ENCODE data around the gene TMEM158. TPM values are rescaled to one million over a fixed set of nuclear protein-coding genes. Genes with fewer than 3 reads are reported as not detected.

TMEM158 gene
- total RNA-seq, 1 experiment from 2014 or later, result 25.8 TPM

DNA sequence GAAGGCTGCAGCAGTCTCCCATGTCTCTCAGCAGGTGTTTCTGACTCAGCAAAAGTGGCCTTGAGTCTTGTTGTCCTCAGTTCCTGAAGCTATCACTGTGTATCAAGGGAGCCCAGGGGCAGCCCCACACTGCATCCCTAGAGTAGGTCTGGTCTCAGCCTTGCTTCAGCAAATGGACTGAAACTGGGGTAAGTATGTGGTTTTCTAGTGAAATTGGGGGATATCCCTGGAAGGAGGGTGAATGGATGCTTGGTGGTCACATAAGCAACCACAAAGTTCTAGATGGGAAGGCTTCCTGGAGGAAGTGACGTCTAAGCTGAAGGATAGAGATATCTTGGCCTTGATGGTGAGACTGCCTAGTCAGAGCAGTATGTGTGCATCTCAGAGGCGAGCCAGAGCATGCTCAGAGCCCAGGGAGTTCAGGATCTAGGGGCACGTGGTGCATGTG is 38.4 kb downstream of the TMEM158 start:
- H3K79me2 ChIP-seq (ENCODE audit: insufficient read depth, low read length), result no peaks in the 10 kb centered on the region
- ATAC-seq (no peak), DNase-seq (ENCODE audit: low read depth, low spot score) (no peak)
- H3K9me2 ChIP-seq (ENCODE audit: insufficient read depth), result no peaks in the 10 kb centered on the region
- H3K4me1 ChIP-seq (ENCODE audit: control insufficient read depth in 1 of 2, insufficient read depth in 2 of 2, low read length in 2 of 2), result peaks cover 8 to 13% of the 10 kb centered on the region in 2 experiments; a peak in 3 of 4 replicates
- H3K4me2 ChIP-seq (ENCODE audit: low read length), result no peak overlapping the region
- H3K36me3 ChIP-seq (ENCODE audit: control insufficient read depth in 1 of 2, insufficient read depth in 2 of 2, low read length in 2 of 2), result no peaks in the 10 kb centered on the region
- no peaks in the 10 kb centered on the region for H3K27me3 ChIP-seq (ENCODE audit: insufficient read depth, low read length)
- H3K4me3 ChIP-seq (replicated peaks in 1 of 2; ENCODE audit: low read depth in 1 of 2, low read length in 2 of 2), result no peak overlapping the region
- no peaks in the 10 kb centered on the region for H3K9me3 ChIP-seq (ENCODE audit: control insufficient read depth in 1 of 2, insufficient read depth in 1 of 2, low read depth in 1 of 2, low read length in 2 of 2)
- ChIA-PET POLR2A (no interaction called here), CTCF (no interaction called here), RAD21 (ENCODE audit: low non-redundant PET in 1 of 2, low total read pairs in 2 of 2, uncharacterized antibody in 2 of 2, unreplicated experiment in 2 of 2) (no interaction called here)
- H3K9ac ChIP-seq (ENCODE audit: low read length), result no peak overlapping the region
- H3K27ac ChIP-seq (ENCODE audit: low read depth, low read length), result no peak overlapping the region
- TF ChIP-seq EZH2phosphoT487 (IDR thresholded peaks at IDR 0.05; ENCODE audit: borderline replicate concordance), result no peak
- no peak for TF ChIP-seq FOSL1 (IDR thresholded peaks at IDR 0.05; ENCODE audit: low read depth)
- TF ChIP-seq EGR1 (IDR thresholded peaks at IDR 0.05; ENCODE audit: low read depth), result no peak
- intact Hi-C loops (cut with micrococcal nuclease), result no loop called here
- no peak overlapping the region for H2AFZ ChIP-seq (ENCODE audit: low read depth, low read length, poor library complexity, severe bottlenecking)
- H4K20me1 ChIP-seq (ENCODE audit: insufficient read depth), result no peaks in the 10 kb centered on the region
- no TSS peak for BruUV-seq (replicated peaks)

DNA sequence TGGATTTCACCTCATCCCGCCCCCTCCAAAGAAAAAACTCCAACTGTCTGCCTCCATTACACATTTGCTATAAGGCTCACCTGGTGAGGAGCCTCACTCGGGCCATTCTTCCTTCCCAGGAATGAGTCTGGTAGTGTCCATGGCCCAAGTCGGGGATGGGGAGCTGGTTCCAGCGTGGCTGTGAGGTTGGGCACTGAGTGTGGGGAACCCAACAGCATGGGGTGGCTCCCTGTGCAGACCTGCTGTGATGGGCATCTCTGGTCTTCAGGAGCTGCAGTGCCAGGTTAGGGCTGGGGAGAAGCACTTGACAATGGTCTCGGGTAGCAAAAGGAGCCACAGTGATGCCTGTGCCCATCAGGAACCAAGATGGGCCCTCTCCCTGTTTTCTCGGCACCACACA is 39.2 kb downstream of the TMEM158 start:
- ChIA-PET POLR2A (no interaction called here), RAD21 (ENCODE audit: low non-redundant PET in 1 of 2, low total read pairs in 2 of 2, uncharacterized antibody in 2 of 2, unreplicated experiment in 2 of 2) (no interaction called here), CTCF (no interaction called here)
- TF ChIP-seq SRF (IDR thresholded peaks at IDR 0.05; ENCODE audit: low read depth), result no peak
- TF ChIP-seq POLR2A (IDR thresholded peaks at IDR 0.05; ENCODE audit: borderline replicate concordance, extremely low read depth, insufficient read depth, insufficient read length), result no peak
- TF ChIP-seq ELF1 (IDR thresholded peaks at IDR 0.05; ENCODE audit: borderline replicate concordance, low read depth), result no peak
- no peak for TF ChIP-seq POLR2AphosphoS5 (IDR thresholded peaks at IDR 0.05; ENCODE audit: low read depth, low read length)
- no peak for TF ChIP-seq ZNF274 (IDR thresholded peaks at IDR 0.05; ENCODE audit: low read depth, low read length)
- TF ChIP-seq RAD21 (IDR thresholded peaks at IDR 0.05; ENCODE audit: low read depth), result no peak
- TF ChIP-seq, protein P1, sequence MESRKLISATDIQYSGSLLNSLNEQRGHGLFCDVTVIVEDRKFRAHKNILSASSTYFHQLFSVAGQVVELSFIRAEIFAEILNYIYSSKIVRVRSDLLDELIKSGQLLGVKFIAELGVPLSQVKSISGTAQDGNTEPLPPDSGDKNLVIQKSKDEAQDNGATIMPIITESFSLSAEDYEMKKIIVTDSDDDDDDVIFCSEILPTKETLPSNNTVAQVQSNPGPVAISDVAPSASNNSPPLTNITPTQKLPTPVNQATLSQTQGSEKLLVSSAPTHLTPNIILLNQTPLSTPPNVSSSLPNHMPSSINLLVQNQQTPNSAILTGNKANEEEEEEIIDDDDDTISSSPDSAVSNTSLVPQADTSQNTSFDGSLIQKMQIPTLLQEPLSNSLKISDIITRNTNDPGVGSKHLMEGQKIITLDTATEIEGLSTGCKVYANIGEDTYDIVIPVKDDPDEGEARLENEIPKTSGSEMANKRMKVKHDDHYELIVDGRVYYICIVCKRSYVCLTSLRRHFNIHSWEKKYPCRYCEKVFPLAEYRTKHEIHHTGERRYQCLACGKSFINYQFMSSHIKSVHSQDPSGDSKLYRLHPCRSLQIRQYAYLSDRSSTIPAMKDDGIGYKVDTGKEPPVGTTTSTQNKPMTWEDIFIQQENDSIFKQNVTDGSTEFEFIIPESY (IDR thresholded peaks at IDR 0.05; ENCODE audit: extremely low read depth, insufficient replicate concordance, low read length), result no peak
- no peak for TF ChIP-seq EZH2 (IDR thresholded peaks at IDR 0.05)
- TF ChIP-seq EZH2phosphoT487 (IDR thresholded peaks at IDR 0.05; ENCODE audit: borderline replicate concordance), result no peak
- TF ChIP-seq FOSL1 (IDR thresholded peaks at IDR 0.05; ENCODE audit: low read depth), result no peak
- no peak for TF ChIP-seq EGR1 (IDR thresholded peaks at IDR 0.05; ENCODE audit: low read depth)
- TF ChIP-seq, protein P2, sequence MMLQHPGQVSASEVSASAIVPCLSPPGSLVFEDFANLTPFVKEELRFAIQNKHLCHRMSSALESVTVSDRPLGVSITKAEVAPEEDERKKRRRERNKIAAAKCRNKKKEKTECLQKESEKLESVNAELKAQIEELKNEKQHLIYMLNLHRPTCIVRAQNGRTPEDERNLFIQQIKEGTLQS (IDR thresholded peaks at IDR 0.05), result no peak
- no peak for TF ChIP-seq SIN3A (IDR thresholded peaks at IDR 0.05; ENCODE audit: low read depth)
- TF ChIP-seq SP1 (IDR thresholded peaks at IDR 0.05; ENCODE audit: low read depth), result no peak
- no peak for TF ChIP-seq YY1 (IDR thresholded peaks at IDR 0.05; ENCODE audit: extremely low read depth, insufficient replicate concordance, low read depth, low read length)
- no peaks in the 10 kb centered on the region for H3K79me2 ChIP-seq (ENCODE audit: insufficient read depth, low read length)
- DNase-seq (ENCODE audit: low read depth, low spot score) (no peak), ATAC-seq (no peak)
- BruUV-seq (replicated peaks), result no TSS peak
- no peaks in the 10 kb centered on the region for H4K20me1 ChIP-seq (ENCODE audit: insufficient read depth)
- peaks cover 9 to 19% of the 10 kb centered on the region in 2 experiments; a peak in 3 of 4 replicates for H3K4me1 ChIP-seq (ENCODE audit: control insufficient read depth in 1 of 2, insufficient read depth in 2 of 2, low read length in 2 of 2)
- H3K4me2 ChIP-seq (ENCODE audit: low read length), result no peak overlapping the region
- H3K36me3 ChIP-seq (ENCODE audit: control insufficient read depth in 1 of 2, insufficient read depth in 2 of 2, low read length in 2 of 2), result no peaks in the 10 kb centered on the region
- no peak overlapping the region for H2AFZ ChIP-seq (ENCODE audit: low read depth, low read length, poor library complexity, severe bottlenecking)
- no peaks in the 10 kb centered on the region for H3K9me2 ChIP-seq (ENCODE audit: insufficient read depth)
- H3K9me3 ChIP-seq (ENCODE audit: control insufficient read depth in 1 of 2, insufficient read depth in 1 of 2, low read depth in 1 of 2, low read length in 2 of 2), result no peaks in the 10 kb centered on the region
- H3K4me3 ChIP-seq (replicated peaks in 1 of 2; ENCODE audit: low read depth in 1 of 2, low read length in 2 of 2), result no peak overlapping the region
- H3K9ac ChIP-seq (ENCODE audit: low read length), result no peak overlapping the region
- H3K27me3 ChIP-seq (ENCODE audit: insufficient read depth, low read length), result no peaks in the 10 kb centered on the region
- no peak overlapping the region for H3K27ac ChIP-seq (ENCODE audit: low read depth, low read length)
- intact Hi-C loops (cut with micrococcal nuclease), result no loop called here

Measured in HCT116 (cell line).